Activated CD8-positive, alpha-beta memory T cell treated with anti-CD3 and anti-CD28 coated beads, Interleukin-2, amount 50 U/mL, for 4 hours (primary cell): Measurements from ENCODE around the gene RBM17.
"Not testable (repeated sequence)": the region's sequence is repeated elsewhere in the genome, so short reads cannot be mapped to it uniquely, and the experiment has no call there.

ENCODE experiments used
- DNase-seq: peaks from one replicate; pipeline ENCODE4 v3.0.0-alpha.2; 2020

Gene RBM17

GRCh38 chr10:6164271-6165095 is 75.6 kb downstream of the RBM17 start:
- DNase-seq: no peak

- no peak for DNase-seq
Observed at GRCh38 chr10:6165221-6165725, 76.4 kb downstream of the RBM17 start.

- DNase-seq: not testable (repeated sequence)
Observed at GRCh38 chr10:6165933-6166332, 77.1 kb downstream of the RBM17 start.
